Astrocyte of the spinal cord (primary cell): ENCODE data around the gene CDKN2B-AS1.

Experiments used
- DNase-seq: peaks from one replicate; pipeline ENCODE4 v3.0.0; 2011; ENCODE audit warnings: low read depth, low spot score
- H3K4me3 ChIP-seq: 2 replicates; pipeline ENCODE4 v1.5.1; 2011; ENCODE audit warnings: low read depth, mild to moderate bottlenecking, low read length, moderate library complexity
- CTCF ChIP-seq: IDR thresholded peaks from 2 replicates; pipeline ENCODE4 v1.5.1; 2012; ENCODE audit warnings: low read depth, mild to moderate bottlenecking, low read length, inconsistent platforms
- in situ Hi-C: cut with HindIII; loops from 2 replicates; pipeline ENCODE4 v1.10.0; 2017; ENCODE audit warnings: low sequenced_read_pairs

CDKN2B-AS1 gene

GRCh38 chr9:22036866-22037626, 42.5 kb downstream of the CDKN2B-AS1 start:
- no peak for TF ChIP-seq CTCF
- in situ Hi-C loops: no loop called here
- DNase-seq: no peak
- H3K4me3 ChIP-seq: no peak overlapping the region

DNA sequence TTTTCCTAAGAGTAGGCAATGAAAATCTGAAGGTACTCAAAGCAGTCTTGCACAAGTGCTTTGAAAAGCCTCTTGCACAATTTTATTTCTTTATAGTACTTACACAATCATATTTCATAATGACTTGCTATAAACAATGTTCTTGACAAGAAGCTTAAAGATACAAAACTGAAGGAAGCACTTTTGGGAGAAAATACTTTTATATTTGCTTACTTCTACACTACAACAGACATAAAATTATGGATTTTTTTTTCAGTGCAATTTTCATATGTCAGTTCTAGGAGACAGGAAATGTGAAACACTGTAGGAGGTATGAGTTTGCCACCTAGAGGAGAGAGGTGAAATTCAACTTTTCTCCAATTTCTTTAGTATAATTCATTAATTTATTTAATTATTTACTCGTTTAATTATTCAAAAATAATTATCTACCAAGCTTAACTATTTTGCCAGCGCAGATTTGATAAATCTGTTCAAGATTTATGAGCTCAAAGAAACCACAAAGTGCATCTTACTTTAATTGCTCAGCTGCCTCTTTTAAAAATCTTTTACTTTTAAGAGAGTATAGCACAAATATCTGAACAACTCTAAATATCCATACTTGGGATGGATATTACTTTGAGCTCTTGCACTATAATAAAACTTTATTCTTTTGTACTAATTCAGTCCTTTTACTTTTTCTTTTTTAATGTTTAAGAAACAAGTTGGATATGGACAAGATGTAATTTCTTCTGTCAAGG, 43.5 kb downstream of the CDKN2B-AS1 start:
- no peak overlapping the region for H3K4me3 ChIP-seq
- in situ Hi-C loops: no loop called here
- DNase-seq: peak; percentile 59
- TF ChIP-seq CTCF: peak; percentile 55

- no peak overlapping the region for H3K4me3 ChIP-seq
- TF ChIP-seq CTCF: no peak
- no peak for DNase-seq
- in situ Hi-C loops: no loop called here
Measured at GRCh38 chr9:22039258-22039657, 44.7 kb downstream of the CDKN2B-AS1 start.

- in situ Hi-C loops: no loop called here
- no peak for TF ChIP-seq CTCF
- no peak overlapping the region for H3K4me3 ChIP-seq
- DNase-seq: peak; percentile 77
Measured at GRCh38 chr9:22040760-22041159, 46.2 kb downstream of the CDKN2B-AS1 start.

GRCh38 chr9:22041344-22041743, 46.8 kb downstream of the CDKN2B-AS1 start:
- no peak for DNase-seq
- in situ Hi-C loops: no loop called here
- no peak for TF ChIP-seq CTCF
- no peak overlapping the region for H3K4me3 ChIP-seq

- in situ Hi-C loops: no loop called here
- DNase-seq: no peak
- no peak for TF ChIP-seq CTCF
- H3K4me3 ChIP-seq: no peak overlapping the region
Measured at GRCh38 chr9:22041775-22042174, 47.2 kb downstream of the CDKN2B-AS1 start.
